GM23248 (cell line): ENCODE data around the gene TARS1. TPM values are rescaled to one million over a fixed set of nuclear protein-coding genes. Genes with fewer than 3 reads are reported as not detected.

Source experiments
- DNase-seq: peaks from one replicate; pipeline ENCODE4 v3.0.0-alpha.2; 2015
- H2AFZ ChIP-seq: fragments of 200-600 bp; sonication (generic); 2 replicates; pipeline ENCODE4 v1.6.1; 2016; ENCODE audit warnings: antibody characterized with exemption
- H3F3A ChIP-seq: fragments of 200-600 bp; sonication (generic); 2 replicates; pipeline ENCODE4 v1.6.1; 2016; ENCODE audit warnings: mild to moderate bottlenecking, antibody characterized with exemption, mixed run types; ENCODE audit not compliant: insufficient read depth
- H3K27ac ChIP-seq: fragments of 200-600 bp; sonication (generic); 2 replicates; pipeline ENCODE4 v1.5.1; 2016; ENCODE audit warnings: mild to moderate bottlenecking
- H3K27me3 ChIP-seq: fragments of 200-600 bp; sonication (generic); replicated peaks from 2 replicates; pipeline ENCODE4 v1.6.1; 2016; ENCODE audit warnings: mild to moderate bottlenecking; ENCODE audit not compliant: insufficient read depth
- H3K36me3 ChIP-seq: fragments of 200-600 bp; sonication (generic); 2 replicates; pipeline ENCODE4 v1.6.1; 2016; ENCODE audit warnings: low read depth, mild to moderate bottlenecking
- H3K4me1 ChIP-seq: fragments of 200-600 bp; sonication (generic); 2 replicates; pipeline ENCODE4 v1.6.1; 2016; ENCODE audit warnings: mild to moderate bottlenecking; ENCODE audit not compliant: insufficient read depth
- H3K4me2 ChIP-seq: fragments of 200-600 bp; sonication (generic); one replicate; pipeline ENCODE4 v1.6.1; 2016; ENCODE audit warnings: mild to moderate bottlenecking; ENCODE audit not compliant: unreplicated experiment
- H3K4me3 ChIP-seq: fragments of 200-600 bp; sonication (generic); 2 replicates; pipeline ENCODE4 v1.5.1; 2016; ENCODE audit warnings: mild to moderate bottlenecking
- H3K79me2 ChIP-seq: fragments of 200-600 bp; sonication (generic); 2 replicates; pipeline ENCODE4 v1.6.1; 2016; ENCODE audit warnings: mild to moderate bottlenecking; ENCODE audit not compliant: insufficient read depth
- H3K9ac ChIP-seq: fragments of 200-600 bp; sonication (generic); 2 replicates; pipeline ENCODE4 v1.6.1; 2016; ENCODE audit warnings: mild to moderate bottlenecking
- H3K9me2 ChIP-seq: fragments of 200-600 bp; sonication (generic); 2 replicates; pipeline ENCODE4 v1.6.1; 2016; ENCODE audit warnings: mixed run types, mild to moderate bottlenecking, moderate library complexity; ENCODE audit not compliant: insufficient read depth
- H3K9me3 ChIP-seq: fragments of 200-600 bp; sonication (generic); one replicate; pipeline ENCODE4 v1.6.1; 2017; ENCODE audit warnings: low read depth
- H4K20me1 ChIP-seq: fragments of 200-600 bp; sonication (generic); 2 replicates; pipeline ENCODE4 v1.6.0; 2016; ENCODE audit not compliant: insufficient read depth
- EZH2 ChIP-seq: fragments of 200-600 bp; sonication (generic); IDR thresholded peaks from 2 replicates; pipeline ENCODE4 v1.6.1; 2018; ENCODE audit warnings: antibody characterized with exemption, mild to moderate bottlenecking; ENCODE audit not compliant: insufficient read depth, poor library complexity, severe bottlenecking
- EZH2phosphoT487 ChIP-seq: fragments of 200-600 bp; sonication (generic); IDR thresholded peaks from 2 replicates; pipeline ENCODE4 v1.6.1; 2018; ENCODE audit warnings: antibody characterized with exemption, moderate library complexity, mild to moderate bottlenecking, low read depth; ENCODE audit not compliant: insufficient read depth
- WGBS, 2 experiments: methylation state at CpG; one replicate each; pipeline ENCODE4 v1.1.6; 2015 to 2017; ENCODE audit warnings: low lambda C conversion rate in 2 of 2, low coverage in 1 of 2; ENCODE audit errors: missing lambda C conversion rate in 2 of 2; 5-methylcytosine and 5-hydroxymethylcytosine counted together
- in situ Hi-C: fragments of 300-500 bp; cut with MboI; formaldehyde crosslinking; loops from 2 replicates; pipeline ENCODE4 v1.15.0; 2020
- polyA plus RNA-seq: library from polyadenylated mRNA; unstranded; fragments of >200 nt; fragmentation: Nextera tagmentation; extraction: Ambion mirVana; gene quantifications from 2 replicates; pipeline ENCODE4 v1.2.1, GENCODE V29; 2016
- total RNA-seq: library from RNA; depleted of rRNA; stranded (reverse); fragments of >200 nt; shearing (Covaris generic); gene quantifications from 2 replicates; pipeline ENCODE4 v1.2.3, GENCODE V29; 2014

Gene TARS1
- total and polyA plus RNA-seq, 2 experiments from 2014 or later: 244 to 268 TPM

DNA sequence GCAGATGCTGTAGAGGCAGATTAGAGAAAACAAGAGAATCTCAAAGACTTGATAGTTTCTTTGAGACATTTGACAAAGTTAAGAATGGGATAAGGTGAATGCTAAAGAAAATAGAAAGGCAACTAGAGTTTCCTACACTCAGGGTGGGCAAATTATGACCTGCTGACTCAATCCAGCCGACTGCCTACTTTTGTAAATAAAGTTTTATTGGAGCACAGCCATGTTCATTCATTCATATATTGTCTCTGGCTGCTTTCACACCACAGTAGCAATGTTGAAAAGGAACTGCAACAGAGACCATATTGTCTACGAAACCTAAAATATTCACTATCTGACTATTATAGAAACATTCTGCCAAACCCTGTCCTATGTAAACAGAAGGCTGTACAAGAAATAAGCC is 37.6 kb upstream of the TARS1 start:
- H4K20me1 ChIP-seq: no peaks in the 10 kb centered on the region
- no peaks in the 10 kb centered on the region for H3K27me3 ChIP-seq
- no peak overlapping the region for H2AFZ ChIP-seq
- DNase-seq: no peak
- no peaks in the 10 kb centered on the region for H3K9me3 ChIP-seq
- WGBS, 2 experiments: 56% methylated on average over 2 of the region's 2 CpGs
- H3K9me2 ChIP-seq: no peaks in the 10 kb centered on the region
- peaks cover 20% of the 10 kb centered on the region for H3K4me1 ChIP-seq
- H3K27ac ChIP-seq: no peak overlapping the region
- TF ChIP-seq EZH2 (no peak), EZH2phosphoT487 (no peak)
- peaks cover 30% of the 10 kb centered on the region for H3F3A ChIP-seq
- no peak overlapping the region for H3K4me3 ChIP-seq
- no peak overlapping the region for H3K9ac ChIP-seq
- H3K4me2 ChIP-seq: no peak overlapping the region
- in situ Hi-C loops: loop anchor here (25.0 kb wide), 2 partner anchors 216 to 466 kb away; no protein-coding TSS in a partner anchor
- H3K79me2 ChIP-seq: no peaks in the 10 kb centered on the region
- no peaks in the 10 kb centered on the region for H3K36me3 ChIP-seq

DNA sequence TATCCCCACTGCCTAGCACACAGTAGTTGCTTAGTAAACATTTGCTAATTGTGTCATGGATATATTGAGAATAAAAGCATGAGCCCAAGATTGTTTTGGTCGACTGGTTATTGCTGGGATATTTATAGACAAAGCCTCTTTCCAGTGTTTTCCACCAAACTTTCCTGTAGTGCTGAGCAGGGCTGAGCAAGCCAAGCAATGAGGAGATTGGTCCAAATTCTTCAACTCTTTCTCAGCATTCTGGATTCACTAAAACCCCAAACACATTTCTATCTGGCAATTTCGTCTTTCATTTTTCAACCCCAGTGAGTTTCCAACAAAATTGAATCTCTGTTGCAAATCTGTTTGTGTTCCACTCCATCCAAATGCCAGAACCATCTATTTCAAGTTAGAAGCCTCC is 31.9 kb upstream of the TARS1 start:
- Histone ChIP-seq H2AFZ (peak overlapping the region; percentile 56), H3K9me3 (no peaks in the 10 kb centered on the region), H3K4me1 (peaks cover 13% of the 10 kb centered on the region), H4K20me1 (no peaks in the 10 kb centered on the region), H3K9ac (no peak overlapping the region), H3K27me3 (no peaks in the 10 kb centered on the region), H3K9me2 (no peaks in the 10 kb centered on the region), H3K4me3 (no peak overlapping the region), H3K4me2 (peak overlapping the region; percentile 29), H3K79me2 (no peaks in the 10 kb centered on the region), H3K36me3 (no peaks in the 10 kb centered on the region), H3F3A (0 out of 2 replicates have a peak, but pooled peaks cover 5% of the 10 kb centered on the region), H3K27ac (peak overlapping the region; percentile 29)
- peak; percentile 40 for DNase-seq
- in situ Hi-C loops: loop anchor here (25.0 kb wide), 2 partner anchors 222 to 472 kb away; no protein-coding TSS in a partner anchor
- no peak for TF ChIP-seq EZH2phosphoT487
- no peak for TF ChIP-seq EZH2
- WGBS, 2 experiments: 14 to 18% methylated on average over 2 of the region's 2 CpGs

- 45 to 49% methylated on average over 7 of the region's 7 CpGs for WGBS, 2 experiments
- in situ Hi-C loops: loop anchor here (25.0 kb wide), 2 partner anchors 222 to 472 kb away; no protein-coding TSS in a partner anchor
- no peaks in the 10 kb centered on the region for H3K27me3 ChIP-seq
- 0 out of 2 replicates have a peak, but pooled peaks cover 5% of the 10 kb centered on the region for H3F3A ChIP-seq
- H3K9ac ChIP-seq: no peak overlapping the region
- H4K20me1 ChIP-seq: no peaks in the 10 kb centered on the region
- peak overlapping the region; percentile 29 for H3K4me2 ChIP-seq
- H3K36me3 ChIP-seq: no peaks in the 10 kb centered on the region
- no peak overlapping the region; the same call in 1 of the 2 replicates for H2AFZ ChIP-seq
- H3K9me3 ChIP-seq: no peaks in the 10 kb centered on the region
- no peaks in the 10 kb centered on the region for H3K79me2 ChIP-seq
- peak overlapping the region; percentile 29 for H3K27ac ChIP-seq
- H3K4me1 ChIP-seq: peaks cover 13% of the 10 kb centered on the region
- peak; percentile 53 for DNase-seq
- H3K9me2 ChIP-seq: no peaks in the 10 kb centered on the region
- no peak overlapping the region for H3K4me3 ChIP-seq
- TF ChIP-seq EZH2: no peak
- no peak for TF ChIP-seq EZH2phosphoT487
Measured at GRCh38 chr5:33409435-33410170, 31.2 kb upstream of the TARS1 start.

- H3K79me2 ChIP-seq: no peaks in the 10 kb centered on the region
- H3K4me2 ChIP-seq: no peak overlapping the region
- H3K36me3 ChIP-seq: no peaks in the 10 kb centered on the region
- no peak overlapping the region for H3K4me3 ChIP-seq
- no peaks in the 10 kb centered on the region for H3K9me2 ChIP-seq
- no peak for TF ChIP-seq EZH2phosphoT487
- no peak for TF ChIP-seq EZH2
- H3K9ac ChIP-seq: no peak overlapping the region
- no peaks in the 10 kb centered on the region for H3K27me3 ChIP-seq
- H3K4me1 ChIP-seq: peaks cover 13% of the 10 kb centered on the region
- no peaks in the 10 kb centered on the region for H3K9me3 ChIP-seq
- WGBS, 2 experiments: 8 to 14% methylated on average over 1 of the region's 1 CpG
- DNase-seq: no peak
- no peaks in the 10 kb centered on the region for H4K20me1 ChIP-seq
- no peak overlapping the region for H3K27ac ChIP-seq
- in situ Hi-C loops: loop anchor here (25.0 kb wide), 2 partner anchors 223 to 473 kb away; no protein-coding TSS in a partner anchor
- H3F3A ChIP-seq: 0 out of 2 replicates have a peak, but pooled peaks cover 5% of the 10 kb centered on the region
- no peak overlapping the region for H2AFZ ChIP-seq
Measured at GRCh38 chr5:33410221-33410620, 30.5 kb upstream of the TARS1 start.
